Measurements from ENCODE around the gene EXD1. TPM values are rescaled to one million over a fixed set of nuclear protein-coding genes. Genes with fewer than 3 reads are reported as not detected.

The EXD1 gene
- total and polyA plus RNA-seq, 2 of the 13 experiments (the other 11 are each of a cell fraction or from before 2014, with no cell fraction given): not detected

- Histone ChIP-seq H3K9ac (ENCODE audit: insufficient read depth, low read depth, low read length) (no peak overlapping the region), H3K27me3 (ENCODE audit: control insufficient read depth in 1 of 2, insufficient read depth in 2 of 2, low read length in 2 of 2) (no peaks in the 10 kb centered on the region; a peak in 1 of 5 replicates), H3K9me3 (ENCODE audit: low read length) (no peaks in the 10 kb centered on the region), H3K27ac (ENCODE audit: extremely low read length, insufficient read depth, low read length) (no peak overlapping the region), H3K4me2 (ENCODE audit: low read depth, low read length) (no peak overlapping the region), H3K79me2 (ENCODE audit: insufficient read depth, low read length) (no peaks in the 10 kb centered on the region), H4K20me1 (ENCODE audit: insufficient read depth, low read length) (no peaks in the 10 kb centered on the region), H3K4me1 (ENCODE audit: insufficient read depth, low read length) (peaks cover 32% of the 10 kb centered on the region), H3K36me3 (replicated peaks in 1 of 2; ENCODE audit: control insufficient read depth in 1 of 2, insufficient read depth in 2 of 2, low read length in 2 of 2) (no peaks in the 10 kb centered on the region), H2AFZ (ENCODE audit: low read length) (no peak overlapping the region), H3K4me3 (replicated peaks in 1 of 3; ENCODE audit: insufficient read depth in 1 of 3, low read depth in 2 of 3, low read length in 3 of 3) (no peak overlapping the region)
- in situ Hi-C loops (cut with HindIII; ENCODE audit: extremely low pct_ligation_motif_present, low pct_unique_long_range_greater_than_20kb): no loop called here
- ATAC-seq (no peak), FAIRE-seq (no peak), DNase-seq (ENCODE audit: low spot score) (no peak)
- TF ChIP-seq MAFK (conservative IDR thresholded peaks at IDR 0.05 in 1 of 2, IDR thresholded peaks at IDR 0.05 in 1 of 2; ENCODE audit: low read length in 2 of 2) (peak in 1 of 2 experiments; percentile 53; a peak in 2 of 4 replicates), ZNF770 (CRISPR knock-in tag; IDR thresholded peaks at IDR 0.05) (no peak)
- POLR2A ChIA-PET: no interaction called here
- intact Hi-C loops (cut with micrococcal nuclease; ENCODE audit: unreplicated experiment): no loop called here
- no TSS peak for BruUV-seq (replicated peaks)
- 84% methylated on average over 2 of the region's 2 CpGs for WGBS (ENCODE audit: low lambda C conversion rate)
- CTCF ChIA-PET (ENCODE audit: low intra/inter-chr PET ratio, low total read pairs): no interaction called here
Observed at GRCh38 chr15:41148065-41148464, 82.5 kb downstream of the EXD1 start.

GRCh38 chr15:41139619-41140018 lies 90.9 kb downstream of the EXD1 start:
- ATAC-seq (no peak), FAIRE-seq (no peak), DNase-seq (ENCODE audit: low spot score) (no peak)
- Histone ChIP-seq H3K4me2 (ENCODE audit: low read depth, low read length) (no peak overlapping the region), H3K36me3 (replicated peaks in 1 of 2; ENCODE audit: control insufficient read depth in 1 of 2, insufficient read depth in 2 of 2, low read length in 2 of 2) (no peaks in the 10 kb centered on the region), H2AFZ (ENCODE audit: low read length) (no peak overlapping the region), H3K4me3 (replicated peaks in 1 of 3; ENCODE audit: insufficient read depth in 1 of 3, low read depth in 2 of 3, low read length in 3 of 3) (no peak overlapping the region), H3K4me1 (ENCODE audit: insufficient read depth, low read length) (peaks cover 20% of the 10 kb centered on the region), H4K20me1 (ENCODE audit: insufficient read depth, low read length) (no peaks in the 10 kb centered on the region), H3K9me3 (ENCODE audit: low read length) (no peaks in the 10 kb centered on the region), H3K27ac (ENCODE audit: extremely low read length, insufficient read depth, low read length) (no peak overlapping the region), H3K9ac (ENCODE audit: insufficient read depth, low read depth, low read length) (no peak overlapping the region), H3K79me2 (ENCODE audit: insufficient read depth, low read length) (no peaks in the 10 kb centered on the region), H3K27me3 (ENCODE audit: control insufficient read depth in 1 of 2, insufficient read depth in 2 of 2, low read length in 2 of 2) (no peaks in the 10 kb centered on the region)
- intact Hi-C loops (cut with micrococcal nuclease; ENCODE audit: unreplicated experiment): no loop called here
- in situ Hi-C loops (cut with HindIII; ENCODE audit: extremely low pct_ligation_motif_present, low pct_unique_long_range_greater_than_20kb): no loop called here
- 86% methylated on average over 5 of the region's 5 CpGs for WGBS (ENCODE audit: low lambda C conversion rate)
- ChIA-PET CTCF (ENCODE audit: low intra/inter-chr PET ratio, low total read pairs) (no interaction called here), POLR2A (no interaction called here)
- no TSS peak for BruUV-seq (replicated peaks)
- TF ChIP-seq PAWR (CRISPR knock-in tag; IDR thresholded peaks at IDR 0.05; ENCODE audit: borderline replicate concordance) (no peak), ZNF224 (CRISPR knock-in tag; IDR thresholded peaks at IDR 0.05) (no peak), ZNF235 (CRISPR knock-in tag; IDR thresholded peaks at IDR 0.05; ENCODE audit: borderline replicate concordance) (no peak), AKAP8 (CRISPR knock-in tag; IDR thresholded peaks at IDR 0.05) (no peak), HOXD1 (CRISPR knock-in tag; IDR thresholded peaks at IDR 0.05) (no peak), ZSCAN22 (CRISPR knock-in tag; IDR thresholded peaks at IDR 0.05) (no peak), ATF2 (CRISPR knock-in tag; IDR thresholded peaks at IDR 0.05) (no peak), ZNF382 (CRISPR knock-in tag; IDR thresholded peaks at IDR 0.05; ENCODE audit: borderline replicate concordance) (no peak), ZFP62 (CRISPR knock-in tag; IDR thresholded peaks at IDR 0.05) (no peak), CHCHD3 (CRISPR knock-in tag; IDR thresholded peaks at IDR 0.05) (no peak), NR3C1 (CRISPR knock-in tag; IDR thresholded peaks at IDR 0.05) (no peak), NFKBIZ (CRISPR knock-in tag; IDR thresholded peaks at IDR 0.05) (no peak), E2F2 (CRISPR knock-in tag; IDR thresholded peaks at IDR 0.05; ENCODE audit: borderline replicate concordance) (no peak), HNRNPK (IDR thresholded peaks at IDR 0.05; ENCODE audit: low read depth, low read length, poor library complexity, severe bottlenecking) (no peak)

Measured in HepG2 (cell line).